Measurements from ENCODE around the gene ILKAP. TPM values are rescaled to one million over a fixed set of nuclear protein-coding genes. Genes with fewer than 3 reads are reported as not detected.

Gene ILKAP
- total and polyA plus RNA-seq, 2 donors (not counting 1 experiment from before 2014, with no cell fraction given) = 82.5 to 98.6 TPM

- TF ChIP-seq CTCF (IDR thresholded peaks at IDR 0.05) = no peak
- no peak for TF ChIP-seq EZH2 (IDR thresholded peaks at IDR 0.05; ENCODE audit: borderline replicate concordance, insufficient read depth, low read depth, low read length, poor library complexity, severe bottlenecking)
- Histone ChIP-seq H3K9me3 (ENCODE audit: control extremely low read depth in 1 of 3, control insufficient read depth in 2 of 3, insufficient read depth in 1 of 3, low read length in 2 of 3) (no peaks in the 10 kb centered on the region), H3K27me3 (replicated peaks in 1 of 4; ENCODE audit: control extremely low read depth in 1 of 4, control insufficient read depth in 3 of 4, insufficient read depth in 4 of 4, low read length in 3 of 4) (no peaks in the 10 kb centered on the region), H3K4me2 (replicated peaks; ENCODE audit: low read depth, low read length, poor library complexity, severe bottlenecking) (no peak overlapping the region), H3K9ac (ENCODE audit: low read length) (no peak overlapping the region), H3K4me1 (ENCODE audit: control insufficient read depth in 2 of 2, insufficient read depth in 2 of 2, low read length in 2 of 2) (no peaks in the 10 kb centered on the region), H3K27ac (ENCODE audit: low read length in 2 of 2) (no peak overlapping the region), H3K36me3 (replicated peaks in 1 of 2; ENCODE audit: control extremely low read depth in 1 of 2, control insufficient read depth in 1 of 2, extremely low read depth in 1 of 2, insufficient read depth in 2 of 2, low read length in 1 of 2) (no peaks in the 10 kb centered on the region), H2AFZ (ENCODE audit: insufficient read depth, low read depth, low read length, poor library complexity, severe bottlenecking) (no peak overlapping the region), H3K4me3 (ENCODE audit: control extremely low read depth in 1 of 5, extremely low read depth in 1 of 5, insufficient read depth in 1 of 5, low read depth in 2 of 5, low read length in 4 of 5) (no peak overlapping the region), H3K79me2 (ENCODE audit: control insufficient read depth, insufficient read depth, low read length) (no peaks in the 10 kb centered on the region), H4K20me1 (ENCODE audit: control insufficient read depth, insufficient read depth, low read length, poor library complexity, severe bottlenecking) (no peaks in the 10 kb centered on the region)
- H3K9me3 Mint-ChIP-seq (ENCODE audit: insufficient read depth) = no peaks in the 10 kb centered on the region
- intact Hi-C loops (cut with micrococcal nuclease) = no loop called here
- H3K4me1 Mint-ChIP-seq = no peaks in the 10 kb centered on the region
- no peak overlapping the region for H3K27ac Mint-ChIP-seq
- ChIA-PET POLR2A (no interaction called here), CTCF (no interaction called here)
- H3K4me3 Mint-ChIP-seq = no peak overlapping the region
- no peaks in the 10 kb centered on the region for H3K27me3 Mint-ChIP-seq
- no peak for ATAC-seq (ENCODE audit: low read depth)
- no peak for DNase-seq
- WGBS (ENCODE audit: insufficient coverage) = 94% methylated on average over 23 of the region's 23 CpGs
Measured at GRCh38 chr2:238132463-238133450, 70.7 kb downstream of the ILKAP start.
